HG03280 (cell line): ENCODE measurements around the gene TK2.
"Not testable (repeated sequence)": the region's sequence is repeated elsewhere in the genome, so short reads cannot be mapped to it uniquely, and the experiment has no call there.

Source experiments
- ATAC-seq: cut with Tn5 transposase; IDR thresholded peaks from one replicate; pipeline ENCODE4 v1.9.1; 2021; ENCODE audit warnings: mild to moderate bottlenecking, moderate library complexity; ENCODE audit not compliant: unreplicated experiment

The TK2 gene

DNA sequence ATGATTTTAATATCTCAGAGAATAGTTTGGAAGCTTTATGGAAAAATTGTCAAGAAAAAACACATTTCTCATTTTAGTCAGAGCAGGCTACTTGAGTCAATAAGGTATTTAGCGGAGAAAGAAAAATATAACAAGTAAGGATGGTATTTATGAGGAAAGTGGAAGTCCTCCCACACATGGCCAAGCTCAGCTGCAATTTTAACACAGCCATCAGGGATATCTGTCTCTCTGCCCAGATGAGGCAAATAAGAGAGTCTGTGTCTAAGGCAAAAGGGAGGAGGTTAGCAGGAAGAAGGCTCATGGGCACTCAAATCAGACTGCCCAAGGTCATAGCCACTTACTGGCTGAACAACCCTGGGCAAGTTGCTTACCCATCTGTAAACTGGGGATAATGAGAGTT lies 24.2 kb upstream of the TK2 start:
- no peak for ATAC-seq

DNA sequence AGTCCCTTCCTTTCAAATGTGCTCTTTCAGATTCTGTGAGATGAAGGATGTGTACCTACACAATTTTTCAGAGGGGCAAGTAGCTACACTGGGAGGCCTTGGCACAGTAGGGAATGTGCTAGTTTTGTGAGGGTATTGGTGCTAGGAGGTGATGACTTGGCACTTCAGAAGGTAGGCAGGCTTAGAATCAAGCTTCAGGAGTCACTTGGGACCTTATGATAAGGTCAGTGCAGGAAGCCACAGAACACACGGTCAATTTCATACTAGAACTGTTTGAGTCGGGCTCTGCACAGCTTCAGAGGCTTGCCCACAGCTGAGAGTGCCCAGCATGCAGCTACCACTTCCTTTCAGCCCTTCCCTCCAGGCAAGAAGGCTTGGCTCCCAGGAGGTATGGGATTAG lies 22.4 kb upstream of the TK2 start:
- ATAC-seq: no peak

DNA sequence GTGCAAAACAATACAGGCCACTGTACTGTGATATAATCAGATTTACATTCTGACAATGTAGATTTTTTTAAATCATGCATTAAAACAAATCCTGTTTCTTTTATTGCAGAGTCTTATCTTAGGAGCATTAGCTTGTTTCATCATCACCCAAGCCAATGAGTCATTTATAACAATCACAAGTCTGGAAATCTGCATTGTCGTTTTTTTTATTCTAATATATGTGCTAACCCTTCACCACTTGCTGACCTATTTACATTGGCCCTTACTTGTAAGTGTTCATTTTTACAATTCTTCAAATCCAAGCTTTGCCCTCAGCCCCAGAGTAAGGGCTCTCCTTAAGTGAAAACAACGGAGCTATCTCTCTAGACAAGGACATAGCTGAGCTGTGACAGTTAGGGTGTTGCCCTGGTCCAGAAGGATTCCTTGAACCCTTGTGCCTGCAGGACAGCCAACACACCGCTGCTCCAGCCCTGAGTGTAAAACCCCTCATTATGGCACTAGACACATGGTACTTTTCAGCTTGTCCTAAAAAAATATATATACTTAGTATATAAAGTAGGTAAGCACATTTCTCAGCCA lies 20.0 kb upstream of the TK2 start:
- no peak for ATAC-seq

DNA sequence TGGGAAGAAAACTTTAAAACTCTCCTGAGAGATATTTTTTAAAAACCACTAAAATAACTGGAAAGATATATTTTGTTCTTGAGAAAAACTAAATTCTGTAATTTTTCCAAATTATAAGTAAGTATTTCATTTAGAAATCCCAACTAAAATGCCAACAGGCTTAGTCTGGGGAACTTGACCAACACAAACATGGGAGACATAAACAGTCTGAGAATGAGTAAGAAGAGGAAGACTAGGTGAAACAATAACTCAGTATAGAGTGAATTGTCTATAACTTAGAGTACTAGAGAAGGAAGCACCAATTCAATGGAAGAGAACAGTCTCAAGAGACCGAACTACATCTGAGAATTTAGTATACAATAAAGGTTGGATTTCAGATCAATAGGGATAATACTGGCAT lies 19.2 kb upstream of the TK2 start:
- no peak for ATAC-seq

DNA sequence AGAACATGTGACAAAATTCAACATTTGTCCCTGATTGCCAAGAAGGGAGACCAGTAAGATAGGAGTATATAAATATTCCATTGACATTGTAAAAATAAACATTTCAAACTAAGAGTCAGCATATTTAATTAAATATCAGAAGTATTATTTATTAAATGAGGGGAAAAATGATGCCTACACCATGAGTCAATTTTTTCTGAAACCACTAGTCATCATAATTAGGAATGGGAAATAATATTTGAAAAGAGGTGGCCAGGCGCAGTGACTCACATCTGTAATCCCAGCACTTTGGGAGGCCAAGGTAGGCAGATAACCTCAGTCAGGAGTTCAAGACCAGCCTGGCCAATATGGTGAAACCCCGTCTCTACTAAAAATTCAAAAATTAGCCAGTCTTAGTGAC lies 18.4 kb upstream of the TK2 start:
- no peak for ATAC-seq

DNA sequence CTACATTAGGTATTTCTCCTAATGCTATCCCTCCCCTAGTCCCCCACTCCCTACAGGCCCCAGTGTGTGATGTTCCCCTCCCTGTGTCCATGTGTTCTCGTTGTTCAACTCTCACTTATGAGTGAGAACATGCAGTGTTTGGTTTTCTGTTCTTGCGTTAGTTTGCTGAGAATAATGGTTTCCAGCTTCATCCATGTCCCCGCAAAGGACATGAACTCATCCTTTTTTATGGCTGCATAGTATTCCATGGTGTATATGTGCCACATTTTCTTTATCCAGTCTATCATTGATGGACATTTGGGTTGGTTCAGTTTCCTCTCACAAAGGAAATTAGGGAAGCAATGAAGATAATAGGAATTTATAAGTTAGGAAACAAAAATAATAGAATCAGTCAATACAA lies 17.3 kb upstream of the TK2 start:
- not testable (repeated sequence) for ATAC-seq

DNA sequence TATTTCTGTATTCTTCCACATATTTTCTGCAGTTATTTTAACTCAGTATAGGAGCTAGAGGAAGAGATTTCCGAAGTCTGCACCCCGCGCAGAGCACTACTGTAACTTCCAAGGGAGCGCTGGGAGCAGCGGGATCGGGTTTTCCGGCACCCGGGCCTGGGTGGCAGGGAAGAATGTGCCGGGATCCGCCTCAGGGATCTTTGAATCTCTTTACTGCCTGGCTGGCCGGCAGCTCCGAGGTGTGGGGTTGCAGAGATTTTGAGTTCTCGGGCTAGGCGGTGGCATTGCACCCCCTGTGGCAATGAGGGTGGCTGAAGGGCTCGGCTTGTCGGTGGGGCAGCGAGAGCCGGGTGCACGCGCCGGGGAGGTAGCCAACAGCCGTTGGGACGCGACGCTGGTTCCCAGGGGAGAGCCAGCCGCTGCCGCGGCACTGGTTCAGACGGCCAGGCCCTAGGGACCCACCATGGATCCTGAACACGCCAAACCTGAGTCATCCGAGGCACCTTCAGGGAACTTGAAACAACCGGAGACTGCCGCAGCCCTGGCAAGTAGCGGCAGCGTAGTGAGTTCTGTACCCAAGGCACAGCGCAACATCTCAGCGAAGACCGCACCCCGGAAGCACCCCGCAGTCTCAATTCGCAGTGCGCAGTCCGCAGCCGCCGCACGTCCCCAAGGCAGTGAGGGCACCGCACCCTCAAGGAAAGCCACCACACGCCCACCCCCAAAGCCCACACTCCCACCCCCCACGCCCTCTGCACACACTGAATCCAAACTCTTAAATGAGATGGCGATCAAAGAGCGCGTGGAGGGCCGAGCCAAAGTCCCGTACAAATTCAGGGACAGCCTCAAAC lies 16.4 kb upstream of the TK2 start, which contains the start of gene CMTM1:
TSS of gene CMTM1 (plus strand) at position 389 of the 851 bp plus-strand sequence. CDS start at position 464, 75 bp downstream.
- no peak for ATAC-seq

DNA sequence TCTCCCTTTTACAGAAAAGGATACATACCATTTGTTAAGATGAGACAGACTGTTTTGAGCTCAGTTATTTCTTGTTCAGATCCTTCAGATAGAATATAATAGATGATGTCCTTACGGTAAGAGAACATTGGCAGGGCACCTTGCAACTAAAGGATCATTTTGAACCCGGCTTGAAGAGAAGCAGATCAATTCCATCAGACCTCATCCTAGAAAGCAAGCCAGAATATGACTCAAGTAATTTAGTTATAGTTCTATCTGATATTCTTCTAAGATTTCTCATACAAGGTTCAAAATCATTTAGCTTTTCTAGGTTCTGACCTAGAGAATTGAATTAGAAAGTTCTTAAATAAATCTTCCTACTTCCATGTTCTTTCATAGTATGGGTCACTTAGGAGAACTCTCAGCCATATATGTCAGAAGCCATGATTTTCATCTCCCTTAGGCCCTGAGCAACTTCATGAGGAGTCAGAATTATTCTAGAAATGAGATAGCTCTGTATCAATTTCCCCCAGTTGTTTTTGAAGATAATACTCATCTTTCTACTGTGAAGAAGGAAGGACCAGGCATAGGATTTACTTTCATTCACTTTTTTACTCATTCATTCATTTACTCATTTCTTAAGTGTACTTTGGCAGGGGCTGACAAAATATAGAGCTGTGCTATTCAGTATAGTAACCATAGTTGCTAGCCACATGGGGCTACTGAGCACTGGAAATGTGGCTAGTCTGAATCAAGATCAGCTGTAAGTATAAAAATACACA lies 13.8 kb upstream of the TK2 start:
- no peak for ATAC-seq

DNA sequence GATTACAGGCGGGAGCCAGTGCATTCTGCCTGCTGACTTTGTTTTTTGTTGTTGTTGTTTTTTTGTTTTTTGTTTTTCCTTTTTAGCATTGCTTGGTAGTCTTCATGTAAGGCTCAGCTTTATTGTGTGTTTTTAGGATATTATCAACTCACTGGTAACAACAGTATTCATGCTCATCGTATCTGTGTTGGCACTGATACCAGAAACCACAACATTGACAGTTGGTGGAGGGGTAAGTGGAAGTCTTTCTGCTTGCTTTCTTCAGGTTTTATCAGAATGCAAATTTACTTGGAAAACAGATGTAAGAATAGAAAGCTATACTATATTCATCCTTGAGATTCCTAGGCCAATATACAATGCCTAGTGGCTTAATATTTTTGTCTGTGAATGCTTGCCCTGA lies 13.1 kb upstream of the TK2 start:
- no peak for ATAC-seq

DNA sequence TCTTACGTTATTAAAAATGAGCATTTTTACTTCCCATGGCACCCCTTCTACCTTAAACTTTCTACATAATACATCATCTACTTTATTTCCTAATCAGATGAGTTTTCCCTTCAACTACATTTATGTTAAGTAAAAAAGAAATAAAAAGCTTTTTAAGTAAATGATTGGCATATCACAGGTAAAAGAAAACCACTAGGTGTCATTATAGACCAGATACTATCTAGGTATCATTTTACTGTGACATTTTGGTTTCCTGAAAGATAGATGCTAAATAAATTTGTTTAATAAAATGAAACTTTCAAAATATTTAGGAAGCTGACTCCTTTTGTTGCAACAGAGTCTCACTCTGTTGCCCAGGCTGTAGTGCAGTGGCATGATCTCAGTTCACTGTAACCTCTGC lies 12.5 kb upstream of the TK2 start:
- no peak for ATAC-seq

DNA sequence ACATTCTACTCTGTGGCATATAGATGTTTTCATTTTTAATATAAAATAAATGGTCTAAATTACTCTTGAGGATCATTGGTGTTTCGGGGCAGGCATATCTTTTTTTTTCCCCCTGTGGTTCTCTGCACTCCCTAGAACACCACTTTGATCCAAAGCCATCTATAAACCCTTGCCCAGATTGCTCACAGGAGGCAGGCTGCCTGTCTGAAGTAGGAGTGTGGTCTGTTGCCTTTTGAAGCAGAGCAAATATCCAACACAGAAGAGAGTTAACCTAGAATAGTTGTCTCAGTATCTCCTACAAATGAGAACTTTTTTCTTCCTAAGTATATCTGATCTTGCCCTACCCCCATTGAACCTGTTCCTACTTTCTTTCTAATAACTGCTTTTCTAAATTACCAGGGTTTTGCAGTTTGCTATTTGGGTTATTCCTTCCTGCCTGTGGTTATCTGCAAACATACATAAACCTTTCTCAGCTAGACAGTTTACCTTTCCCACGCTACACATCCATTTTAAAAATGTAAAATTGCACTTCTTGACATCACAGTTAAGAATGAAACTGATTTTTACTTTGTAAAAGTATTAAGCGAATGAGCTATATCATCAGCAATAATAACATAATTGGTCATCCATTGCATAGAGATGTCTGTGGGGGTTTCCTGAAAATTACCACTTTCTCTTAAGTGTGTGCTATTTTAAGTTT lies 11.6 kb upstream of the TK2 start:
- ATAC-seq: no peak

DNA sequence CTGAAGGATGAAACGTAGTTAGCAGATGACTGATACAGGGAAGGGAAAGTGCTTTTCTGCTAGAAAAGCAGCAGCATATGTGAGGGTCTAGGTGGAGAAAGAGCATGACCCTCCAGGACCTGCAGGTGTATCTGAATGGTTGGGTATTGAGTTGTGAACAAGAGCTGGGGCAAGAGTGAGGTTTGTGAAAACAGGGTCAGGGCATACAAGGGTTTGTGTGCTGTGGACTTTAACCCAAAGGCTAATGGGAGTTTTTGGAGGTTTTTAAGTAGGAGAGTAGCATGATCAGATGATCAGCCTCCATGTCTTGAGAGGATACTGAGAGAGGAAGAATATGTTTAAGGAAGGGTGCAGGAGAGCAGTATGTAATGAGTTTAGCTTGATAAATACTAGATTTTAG lies 10.2 kb upstream of the TK2 start:
- ATAC-seq: no peak

DNA sequence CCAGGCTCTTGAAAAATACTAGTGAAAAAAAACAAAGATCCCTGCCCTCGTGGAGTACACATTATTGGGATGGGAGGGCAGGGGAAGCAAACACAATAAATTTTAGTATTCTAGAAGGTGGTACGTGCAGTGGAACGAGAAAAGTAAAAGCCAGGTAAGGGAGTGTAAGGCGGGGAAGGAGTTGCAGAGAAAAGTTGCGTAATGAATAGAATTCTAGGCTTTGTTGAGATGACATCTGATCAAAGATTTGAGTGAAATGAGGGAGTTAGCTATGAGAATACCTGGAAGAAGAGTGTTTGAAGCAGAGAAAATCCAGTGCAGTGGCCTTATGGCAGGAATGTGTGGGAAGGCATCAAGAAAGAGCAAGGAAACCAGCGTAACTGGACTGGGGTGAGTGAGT lies 4.6 kb upstream of the TK2 start:
- no peak for ATAC-seq

DNA sequence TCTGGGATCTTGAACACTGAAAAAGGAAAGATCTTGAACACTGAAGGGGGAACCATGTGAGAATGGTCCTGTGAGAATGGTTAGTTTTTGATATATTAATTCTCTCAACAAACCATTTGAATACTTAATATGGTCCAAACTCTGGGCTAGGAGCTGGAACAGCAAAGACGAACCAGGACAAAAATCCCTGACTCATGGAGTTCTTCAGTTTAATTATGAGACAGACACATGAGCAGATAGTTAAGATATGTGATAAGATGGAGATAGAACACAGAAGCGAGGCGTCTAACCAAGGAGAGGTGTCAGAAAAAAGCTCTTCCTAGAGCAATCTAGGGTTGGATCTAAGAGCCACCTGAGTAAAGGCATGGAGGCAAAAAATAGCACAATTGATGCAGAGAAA lies 4.1 kb upstream of the TK2 start:
- ATAC-seq: no peak

DNA sequence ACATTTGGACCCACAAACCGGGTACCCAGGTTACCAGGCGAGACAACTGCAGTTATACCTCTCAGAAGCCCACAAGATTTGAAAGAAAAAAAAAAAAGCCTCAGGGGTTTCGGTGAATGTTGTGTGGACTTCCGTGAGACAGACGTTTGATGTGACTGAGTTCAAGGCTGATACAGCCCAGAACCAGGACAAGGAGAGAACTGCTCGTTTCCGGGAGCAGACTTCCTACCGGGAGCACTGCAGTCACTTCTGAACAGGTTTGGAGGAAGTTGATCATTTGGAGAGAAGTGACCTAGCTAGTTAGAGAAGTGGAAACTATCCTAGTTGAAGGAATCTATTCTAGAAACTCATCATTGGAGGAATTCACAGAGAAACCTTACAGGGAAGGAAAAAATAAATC lies 3.3 kb upstream of the TK2 start:
- ATAC-seq: no peak

DNA sequence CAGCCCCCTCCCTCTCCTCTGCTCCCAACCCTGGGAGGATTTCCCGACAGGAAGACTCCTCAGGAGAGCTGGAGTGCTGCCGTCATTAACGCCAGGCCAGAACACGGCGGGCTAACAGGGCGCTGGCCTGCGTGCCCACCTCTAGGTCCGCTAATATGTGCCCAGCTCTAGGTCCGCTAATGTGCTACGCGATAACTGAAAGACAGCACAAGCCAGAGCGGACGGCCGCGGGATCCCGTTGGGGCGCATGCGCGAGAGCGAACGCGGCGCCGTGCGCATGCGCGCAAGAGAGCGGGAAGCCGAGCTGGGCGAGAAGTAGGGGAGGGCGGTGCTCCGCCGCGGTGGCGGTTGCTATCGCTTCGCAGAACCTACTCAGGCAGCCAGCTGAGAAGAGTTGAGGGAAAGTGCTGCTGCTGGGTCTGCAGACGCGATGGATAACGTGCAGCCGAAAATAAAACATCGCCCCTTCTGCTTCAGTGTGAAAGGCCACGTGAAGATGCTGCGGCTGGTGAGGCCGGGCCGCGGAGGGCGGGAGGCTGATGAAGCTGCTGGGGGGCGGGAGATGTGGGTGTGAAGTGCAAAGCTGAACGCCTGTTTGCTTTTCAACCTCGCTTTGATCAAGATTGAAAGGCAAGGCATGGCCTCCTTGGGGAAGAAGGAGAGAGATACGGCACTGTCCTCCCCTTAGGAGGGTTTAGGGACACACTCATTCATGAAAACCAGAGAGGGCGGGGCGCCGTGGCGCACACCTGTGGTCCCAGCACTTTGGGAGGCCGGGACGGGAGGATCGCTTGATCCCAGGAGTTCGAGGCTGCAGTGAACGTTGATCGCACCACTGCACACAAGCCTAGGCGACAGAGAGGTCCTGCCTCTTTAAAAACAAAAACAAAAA lies 2.6 kb upstream of the TK2 start, which contains the start of gene CKLF:
TSS of gene CKLF (plus strand) at position 291 of the 892 bp plus-strand sequence. CDS start at position 431, 140 bp downstream.
- ATAC-seq: peak; percentile 66

DNA sequence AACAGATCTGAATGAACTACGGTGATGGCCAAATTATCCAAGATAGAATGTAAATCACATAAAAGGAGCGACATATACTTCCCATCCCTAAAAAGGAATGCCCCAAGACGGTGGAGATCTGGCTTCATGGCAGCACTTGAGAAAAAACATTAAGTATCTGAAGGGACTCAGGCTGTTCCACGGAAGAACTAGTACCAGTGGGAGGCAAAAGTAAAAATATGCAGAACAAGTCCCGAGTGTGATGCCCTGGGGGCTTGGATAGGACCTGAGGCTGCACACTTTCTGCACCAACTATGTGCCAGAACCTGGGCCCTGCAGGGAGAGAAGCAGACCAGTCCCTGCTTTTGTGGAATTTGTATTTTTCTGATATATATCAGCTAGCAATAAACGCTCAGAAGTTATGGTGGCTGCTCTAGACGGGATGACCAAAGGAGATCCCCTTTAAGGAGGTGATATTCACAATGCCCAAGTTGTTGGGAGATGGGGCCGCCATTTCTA lies 1.9 kb upstream of the TK2 start:
- no peak for ATAC-seq

DNA sequence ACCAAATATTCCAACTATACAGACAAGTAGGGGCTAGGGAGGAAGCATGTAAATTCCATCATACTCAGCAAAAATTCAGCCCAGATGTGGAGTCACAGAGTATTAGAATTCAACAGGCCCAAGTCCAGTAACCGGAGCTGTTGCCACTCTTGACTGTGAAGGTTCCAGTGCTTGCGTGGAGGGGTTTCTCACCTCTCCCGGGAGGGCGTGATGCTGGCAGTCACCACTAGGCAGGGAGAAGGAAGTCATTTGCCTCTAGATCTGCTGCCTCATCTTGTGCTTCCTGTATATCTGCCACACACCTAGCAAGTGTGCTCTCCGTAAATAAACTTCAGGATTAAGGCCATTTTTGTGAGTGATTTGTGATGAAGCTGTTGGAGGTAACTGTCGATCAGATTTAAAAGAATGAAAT lies 1.4 kb upstream of the TK2 start:
- no peak for ATAC-seq

DNA sequence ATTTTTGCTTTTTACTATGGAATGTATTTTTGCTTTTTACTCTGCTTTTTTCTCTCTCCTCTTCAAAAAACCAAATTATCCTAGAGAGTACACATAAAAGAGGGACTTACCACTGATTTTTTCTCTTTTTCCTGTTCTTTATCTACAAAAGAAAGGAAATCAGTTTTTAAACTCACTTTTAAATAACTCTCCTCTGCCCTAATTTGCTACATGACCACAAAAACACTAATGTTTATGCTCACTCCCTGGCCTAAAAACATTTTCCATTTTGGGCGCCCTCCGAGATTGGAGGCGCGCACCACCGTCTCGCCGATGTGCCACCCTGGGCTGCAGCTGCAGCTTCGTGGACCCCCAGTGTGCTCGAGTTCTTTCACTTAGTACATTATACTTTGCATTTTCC lies 1.1 kb downstream of the TK2 start:
- no peak for ATAC-seq

DNA sequence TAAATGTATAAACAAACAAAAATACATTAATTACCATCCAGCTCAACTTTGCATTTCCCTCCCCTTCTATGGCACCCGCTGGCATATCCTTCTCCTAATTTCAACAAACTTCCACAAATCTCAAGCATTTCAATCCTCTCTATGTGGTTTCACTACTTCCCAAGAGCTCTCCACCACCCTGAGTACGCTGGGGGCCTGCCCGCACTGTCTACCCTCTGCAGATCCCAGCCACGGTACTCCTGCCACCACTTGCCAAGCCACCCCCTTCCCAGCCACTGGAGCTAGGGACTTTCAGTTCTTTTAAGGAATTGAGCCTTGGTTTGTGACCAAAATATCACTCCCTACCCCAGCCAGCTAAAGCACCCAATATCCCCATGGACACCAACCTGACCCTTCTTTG lies 1.9 kb downstream of the TK2 start:
- ATAC-seq: no peak
